IPS-15b (cell line): ENCODE measurements around the gene GPHA2.

Source experiments
- H3K27me3 ChIP-seq: one replicate; pipeline ENCODE4 v1.6.1; 2013; ENCODE audit warnings: low read length; ENCODE audit not compliant: control insufficient read depth, insufficient read depth
- H3K36me3 ChIP-seq: one replicate; pipeline ENCODE4 v1.6.1; 2013; ENCODE audit warnings: low read length; ENCODE audit not compliant: control insufficient read depth, insufficient read depth
- H3K4me1 ChIP-seq: one replicate; pipeline ENCODE4 v1.6.1; 2013; ENCODE audit warnings: mild to moderate bottlenecking, low read length; ENCODE audit not compliant: control insufficient read depth, insufficient read depth
- H3K4me3 ChIP-seq: one replicate; pipeline ENCODE4 v1.5.1; 2013; ENCODE audit warnings: low read depth, low read length
- H3K9ac ChIP-seq: one replicate; pipeline ENCODE4 v1.6.1; 2013; ENCODE audit warnings: low read depth, mild to moderate bottlenecking, low read length
- H3K9me3 ChIP-seq: one replicate; pipeline ENCODE4 v1.6.1; 2013; ENCODE audit warnings: mild to moderate bottlenecking, low read length; ENCODE audit not compliant: control insufficient read depth, insufficient read depth

Gene GPHA2

DNA sequence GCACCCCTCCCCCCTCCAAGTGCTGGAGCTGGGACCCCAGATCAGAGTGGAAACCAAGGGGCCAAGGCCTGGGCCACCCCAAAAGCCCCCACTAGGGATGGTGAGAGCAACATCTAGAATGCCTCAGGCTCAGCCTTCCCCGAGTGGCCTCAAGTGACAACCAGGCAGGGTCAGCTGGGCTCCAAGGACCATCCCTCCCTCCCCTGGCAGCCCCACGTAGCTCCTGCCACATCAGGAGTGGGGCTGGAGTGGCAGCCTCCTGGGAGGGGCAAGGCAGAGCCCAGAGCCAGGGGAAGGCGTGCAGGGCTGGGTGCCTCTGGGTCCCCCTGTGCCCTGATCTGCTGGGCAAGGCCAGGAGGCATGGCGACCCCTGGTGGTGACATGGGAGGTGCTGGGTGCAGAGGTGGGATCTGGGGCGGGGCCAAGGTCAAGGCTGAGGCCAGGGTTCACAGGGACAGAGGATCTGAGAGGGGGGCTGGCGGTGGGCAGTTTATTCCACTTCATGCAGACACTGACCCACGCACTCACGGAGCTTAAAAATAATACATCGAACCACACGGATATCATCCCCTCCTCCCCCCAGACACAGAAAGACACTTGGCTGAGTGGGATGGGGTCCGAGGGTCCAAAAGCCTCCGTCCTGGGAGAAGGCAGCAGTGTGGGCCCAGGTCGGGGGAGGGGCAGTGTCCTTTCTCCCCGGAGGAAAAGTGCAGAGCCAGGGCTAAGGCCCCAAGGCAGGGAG, 41.5 kb downstream of the GPHA2 start:
- H3K9ac ChIP-seq = no peak overlapping the region
- no peaks in the 10 kb centered on the region for H3K9me3 ChIP-seq
- no peaks in the 10 kb centered on the region for H3K4me1 ChIP-seq
- H3K4me3 ChIP-seq = no peak overlapping the region
- H3K27me3 ChIP-seq = no peaks in the 10 kb centered on the region
- peaks cover 19% of the 10 kb centered on the region for H3K36me3 ChIP-seq

DNA sequence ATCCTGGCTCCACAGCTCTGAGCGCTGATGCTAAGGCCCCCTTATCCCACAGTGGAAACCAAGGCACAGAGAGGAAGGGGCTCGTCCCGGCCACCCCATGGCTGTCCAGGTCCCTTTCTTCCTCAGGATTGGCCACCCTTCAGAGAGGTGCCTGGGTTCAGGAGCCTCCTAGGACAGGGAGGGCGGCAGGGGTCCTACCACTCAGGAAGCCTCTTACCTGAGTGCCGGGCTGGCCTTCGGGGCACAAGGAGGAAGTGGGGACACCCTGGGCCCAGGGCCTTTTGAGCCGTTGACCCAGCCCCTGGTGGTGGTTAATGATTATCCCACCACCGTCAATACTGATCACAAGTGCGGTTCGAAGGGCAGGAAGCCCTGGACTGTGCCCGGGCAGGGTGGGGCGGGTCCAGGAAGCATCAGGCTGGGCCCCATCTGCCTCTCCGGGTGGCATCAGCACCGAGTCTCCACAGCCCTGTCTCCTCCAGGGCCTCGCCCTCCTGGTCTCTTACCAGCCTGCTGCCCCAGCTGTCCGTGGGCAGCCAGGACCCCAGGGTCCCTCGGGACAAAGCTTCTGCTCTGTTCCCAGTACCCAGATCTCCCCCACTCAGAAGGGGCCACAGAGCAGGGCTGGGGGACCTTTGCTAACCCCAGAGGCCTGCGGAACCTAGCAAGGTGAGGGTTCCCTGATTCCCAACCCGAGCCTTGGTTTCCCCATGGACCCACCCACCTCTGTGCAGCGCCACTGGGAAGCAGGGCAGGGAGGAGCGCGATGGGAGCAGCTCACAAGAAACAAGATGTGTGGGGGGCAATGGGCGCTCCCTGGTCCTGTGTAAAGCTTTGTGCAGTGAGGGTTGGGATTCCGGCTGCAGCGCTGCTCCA, 42.3 kb downstream of the GPHA2 start:
- peaks cover 18% of the 10 kb centered on the region for H3K36me3 ChIP-seq
- H3K4me1 ChIP-seq = no peaks in the 10 kb centered on the region
- H3K9ac ChIP-seq = no peak overlapping the region

DNA sequence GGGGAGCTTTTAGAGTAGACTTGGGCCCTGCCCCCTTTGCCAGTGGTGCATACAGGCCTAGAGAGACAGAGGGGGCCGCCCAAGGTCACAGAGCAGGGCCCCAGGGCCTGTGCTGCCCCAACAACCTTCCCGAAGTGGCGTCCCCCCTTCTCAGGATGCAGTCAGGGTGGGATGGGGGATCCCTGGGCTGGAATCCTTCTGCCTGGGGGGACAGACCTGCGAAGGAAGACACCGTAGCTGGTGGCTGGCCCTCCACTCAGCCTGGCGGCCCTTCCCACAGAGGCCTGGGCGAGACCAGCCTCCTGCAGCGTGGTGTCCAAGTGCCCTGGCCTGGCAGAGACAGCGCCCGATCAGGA, 42.9 kb downstream of the GPHA2 start:
- no peak overlapping the region for H3K4me3 ChIP-seq
- H3K9ac ChIP-seq = no peak overlapping the region
- H3K27me3 ChIP-seq = no peaks in the 10 kb centered on the region
- H3K36me3 ChIP-seq = peaks cover 15% of the 10 kb centered on the region
- H3K4me1 ChIP-seq = no peaks in the 10 kb centered on the region
- no peaks in the 10 kb centered on the region for H3K9me3 ChIP-seq

More for the DNA sequence above, 42.3 kb downstream of the GPHA2 start:
- no peaks in the 10 kb centered on the region for H3K27me3 ChIP-seq
- H3K9me3 ChIP-seq = no peaks in the 10 kb centered on the region
- no peak overlapping the region for H3K4me3 ChIP-seq

DNA sequence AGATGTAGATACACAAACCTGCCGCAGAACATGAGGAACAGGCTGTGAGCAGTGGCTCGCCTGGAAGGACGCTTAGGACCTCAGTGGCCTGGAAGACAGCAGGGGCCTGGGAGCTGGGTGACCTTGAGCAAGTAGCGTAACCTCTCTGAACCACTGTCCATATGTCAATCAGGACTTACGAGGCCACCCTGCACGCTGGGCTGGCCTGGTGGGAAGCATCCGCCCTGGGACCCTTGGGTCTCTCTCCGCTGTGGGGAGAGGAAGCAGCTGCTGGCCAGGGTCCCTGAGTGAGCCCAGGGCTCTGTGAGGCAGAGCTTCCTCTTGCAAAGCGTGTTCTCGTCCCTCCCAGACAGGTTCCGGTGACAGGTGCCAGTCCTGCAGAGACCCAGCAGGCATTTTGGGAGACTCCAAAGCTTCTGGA, 43.3 kb downstream of the GPHA2 start:
- Histone ChIP-seq H3K9ac (no peak overlapping the region), H3K9me3 (no peaks in the 10 kb centered on the region), H3K27me3 (no peaks in the 10 kb centered on the region), H3K4me3 (no peak overlapping the region), H3K36me3 (peaks cover 11% of the 10 kb centered on the region), H3K4me1 (peaks cover 2% of the 10 kb centered on the region)

DNA sequence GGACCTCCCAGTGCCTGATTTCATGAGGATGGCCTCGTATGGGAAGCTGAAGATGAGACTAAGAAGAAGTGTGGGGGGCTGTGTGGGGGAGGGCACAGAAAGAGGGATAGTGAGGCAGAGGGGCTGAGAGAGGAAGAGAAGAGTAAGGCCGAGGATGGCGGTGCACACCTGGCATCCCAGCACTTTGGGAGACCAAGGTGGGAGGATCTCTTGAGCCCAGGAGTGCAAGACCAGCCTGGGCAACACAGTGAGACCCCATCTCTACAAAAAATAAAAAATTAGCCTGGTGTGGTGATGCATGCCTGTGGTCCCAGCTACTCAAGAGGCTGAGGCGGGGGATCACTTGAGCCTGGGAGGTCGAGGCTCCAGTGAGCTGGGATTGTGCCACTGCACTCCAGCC, 43.8 kb downstream of the GPHA2 start:
- Histone ChIP-seq H3K9ac (no peak overlapping the region), H3K4me3 (no peak overlapping the region), H3K27me3 (no peaks in the 10 kb centered on the region), H3K9me3 (no peaks in the 10 kb centered on the region), H3K4me1 (peaks cover 5% of the 10 kb centered on the region), H3K36me3 (peaks cover 7% of the 10 kb centered on the region)

DNA sequence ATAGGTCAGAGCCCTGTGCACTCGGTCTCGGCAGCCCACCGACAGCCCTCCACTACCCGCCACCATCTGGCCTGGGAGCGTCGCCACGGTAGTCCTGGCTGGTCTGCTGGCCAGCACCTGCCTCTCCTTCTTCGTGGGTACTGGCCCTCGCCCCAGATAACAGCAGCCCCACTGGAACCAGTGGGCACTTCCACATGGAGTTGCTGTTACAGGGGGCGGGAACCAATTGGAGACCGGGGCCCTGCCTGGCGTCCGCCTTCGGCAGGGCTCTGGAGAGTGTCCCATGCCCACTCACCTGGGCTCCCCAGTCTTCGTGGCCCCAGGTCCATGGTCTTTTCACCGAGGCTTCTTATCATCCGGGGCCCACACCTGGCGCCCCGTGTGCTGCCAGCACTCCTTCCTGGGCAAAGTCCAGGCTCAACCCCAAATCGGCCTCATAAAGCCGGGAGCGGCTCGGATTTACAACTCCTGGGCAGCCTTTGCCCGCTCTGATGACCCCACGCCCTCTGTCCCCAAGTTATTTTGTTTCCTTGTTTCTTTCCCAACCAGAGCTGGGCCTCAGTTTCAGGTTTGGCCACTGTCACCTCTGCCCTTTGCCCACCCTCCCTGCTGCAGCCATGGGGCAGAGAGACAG, 44.4 kb downstream of the GPHA2 start:
- Histone ChIP-seq H3K9ac (no peak overlapping the region), H3K9me3 (no peaks in the 10 kb centered on the region), H3K4me1 (peaks cover 5% of the 10 kb centered on the region), H3K4me3 (no peak overlapping the region), H3K36me3 (peaks cover 7% of the 10 kb centered on the region), H3K27me3 (no peaks in the 10 kb centered on the region)

DNA sequence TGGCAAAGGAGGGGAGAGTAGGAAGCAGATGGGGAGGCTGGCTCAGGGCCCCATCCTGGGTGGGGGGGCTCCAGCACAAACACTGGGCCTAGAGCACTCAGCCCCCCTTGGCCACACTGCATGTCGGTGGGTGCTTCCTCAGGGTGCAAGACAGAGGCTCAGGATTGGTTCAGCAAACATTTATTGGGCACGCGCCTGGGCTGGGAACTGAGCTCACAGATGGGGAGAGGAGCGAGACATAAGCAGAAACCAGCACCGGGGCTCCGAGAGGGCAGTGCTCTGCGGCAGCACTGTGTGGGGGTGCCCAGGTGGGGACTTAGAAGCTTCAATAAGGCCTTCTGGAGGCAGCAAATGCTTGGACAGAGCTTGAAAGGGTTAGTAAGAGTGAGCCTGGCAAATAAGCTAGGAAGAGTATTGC, 45.2 kb downstream of the GPHA2 start:
- Histone ChIP-seq H3K27me3 (no peaks in the 10 kb centered on the region), H3K9ac (no peak overlapping the region), H3K9me3 (no peaks in the 10 kb centered on the region), H3K4me1 (peaks cover 5% of the 10 kb centered on the region), H3K36me3 (peaks cover 3% of the 10 kb centered on the region), H3K4me3 (no peak overlapping the region)

DNA sequence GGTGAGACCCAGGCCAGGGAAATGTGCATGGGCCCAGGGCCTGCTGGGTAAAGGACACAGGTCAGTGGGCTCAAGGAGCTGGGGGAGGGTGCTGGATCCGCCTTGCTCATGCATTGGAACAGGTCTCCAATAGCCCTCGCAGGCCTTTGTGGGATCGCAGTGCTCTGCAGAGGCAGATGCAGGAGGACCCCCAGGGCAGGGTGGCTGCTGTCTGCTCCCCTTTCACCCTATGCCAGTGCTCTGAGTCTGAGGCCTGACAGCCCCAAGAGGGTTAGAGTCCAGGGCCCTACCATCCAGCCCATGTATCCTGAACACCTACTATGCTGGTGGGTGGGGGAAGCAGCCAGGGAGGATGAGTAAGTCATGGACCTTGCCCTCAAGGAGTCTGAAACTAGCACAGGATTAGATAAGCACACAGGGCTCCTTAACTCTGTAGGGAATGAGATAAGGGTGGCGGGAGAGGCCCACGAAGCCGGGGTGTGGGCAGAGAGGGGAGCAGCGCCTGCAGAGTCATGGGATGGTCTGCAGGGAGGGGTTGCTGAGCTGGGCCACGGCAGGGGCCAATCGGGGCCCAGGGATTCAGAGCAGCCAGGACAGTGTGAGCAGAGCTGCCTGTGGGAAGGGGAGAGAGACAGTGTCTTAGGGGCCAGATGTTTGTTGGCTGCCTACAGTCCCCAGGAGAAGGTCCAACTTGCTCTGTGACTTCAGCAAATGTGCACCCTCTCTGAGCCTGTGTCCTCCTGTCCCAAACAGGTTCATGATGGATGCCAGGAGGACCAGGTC, 46.8 kb downstream of the GPHA2 start:
- Histone ChIP-seq H3K9ac (no peak overlapping the region), H3K36me3 (no peaks in the 10 kb centered on the region), H3K27me3 (no peaks in the 10 kb centered on the region), H3K4me3 (no peak overlapping the region), H3K9me3 (no peaks in the 10 kb centered on the region), H3K4me1 (peaks cover 5% of the 10 kb centered on the region)

DNA sequence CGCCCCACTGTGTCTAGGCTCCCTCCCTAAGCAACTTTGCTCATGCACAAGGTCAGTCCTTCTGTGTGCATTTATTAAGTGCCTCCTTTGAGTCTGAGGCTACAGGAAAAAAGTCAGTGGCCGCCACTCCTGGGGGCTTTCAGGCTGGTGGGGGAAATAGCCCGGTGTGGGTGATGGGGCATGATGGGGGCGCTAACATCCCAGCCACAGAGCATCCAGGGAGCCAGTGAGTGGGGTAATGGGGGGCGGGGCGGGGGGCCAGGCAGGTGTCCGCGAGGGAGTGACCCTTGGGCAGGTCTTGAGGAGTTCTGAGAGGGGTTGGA, 47.3 kb downstream of the GPHA2 start:
- Histone ChIP-seq H3K4me1 (peaks cover 5% of the 10 kb centered on the region), H3K27me3 (no peaks in the 10 kb centered on the region), H3K9me3 (no peaks in the 10 kb centered on the region), H3K9ac (peak overlapping the region; percentile 16), H3K4me3 (peak overlapping the region; percentile 52), H3K36me3 (no peaks in the 10 kb centered on the region)

DNA sequence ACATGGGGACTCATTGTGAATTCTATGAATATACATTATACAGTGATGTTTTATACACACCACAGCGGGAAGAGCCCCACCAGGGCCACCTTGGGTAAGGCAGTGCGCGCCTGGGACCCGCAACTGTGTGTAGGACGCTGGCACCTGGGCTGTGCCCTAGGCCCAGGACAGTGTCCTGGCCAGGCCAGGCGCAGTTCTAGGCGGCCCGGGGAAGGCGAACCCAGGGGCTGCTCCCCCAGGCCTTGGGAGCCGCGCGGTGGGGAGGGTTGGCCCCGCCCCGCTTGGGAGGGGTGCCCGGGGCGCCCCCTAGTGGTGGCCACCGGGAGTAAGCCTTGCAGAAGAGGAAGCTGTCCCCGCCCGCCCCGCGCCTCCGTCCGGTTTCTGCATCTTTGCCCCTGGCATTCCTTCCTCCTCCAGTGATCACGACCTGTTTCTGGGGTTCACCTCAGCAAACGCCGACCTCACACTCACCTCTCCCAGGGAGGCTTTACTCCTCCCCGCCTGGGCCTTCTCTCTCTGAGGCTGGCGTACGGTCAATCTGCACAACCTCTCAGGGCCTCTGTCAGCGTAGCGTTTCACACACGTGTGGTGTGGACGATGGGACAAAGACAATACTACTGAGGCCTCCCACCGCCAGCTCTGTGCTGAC, 47.8 kb downstream of the GPHA2 start:
- Histone ChIP-seq H3K9ac (peak overlapping the region; percentile 16), H3K36me3 (no peaks in the 10 kb centered on the region), H3K9me3 (no peaks in the 10 kb centered on the region), H3K27me3 (no peaks in the 10 kb centered on the region), H3K4me3 (peak overlapping the region; percentile 52), H3K4me1 (peaks cover 5% of the 10 kb centered on the region)

DNA sequence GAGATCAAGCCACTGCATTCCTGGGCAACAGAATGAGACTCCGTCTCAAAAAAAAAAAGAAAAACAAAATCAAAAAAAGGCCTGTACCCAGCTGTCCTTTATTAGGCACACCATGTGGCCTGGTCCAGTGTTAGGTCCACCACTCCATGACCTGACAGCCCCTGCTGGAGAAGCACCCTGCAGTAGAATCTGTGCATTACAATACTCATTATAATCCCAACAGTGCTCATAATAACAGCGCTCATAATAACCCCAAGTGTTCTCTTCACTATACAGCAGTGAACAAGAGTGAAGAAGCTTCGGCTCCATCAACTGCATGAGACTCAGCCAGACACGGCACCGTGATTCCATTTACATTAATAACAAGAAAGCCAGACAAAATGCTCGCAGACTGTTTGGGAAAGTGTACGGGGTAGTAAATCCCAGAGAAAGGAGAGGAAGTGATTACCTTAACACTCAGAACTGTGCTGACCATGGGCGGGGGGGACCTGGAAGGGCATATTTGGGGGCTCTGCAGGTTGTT, 48.4 kb downstream of the GPHA2 start:
- Histone ChIP-seq H3K4me1 (peaks cover 5% of the 10 kb centered on the region), H3K9ac (no peak overlapping the region), H3K9me3 (no peaks in the 10 kb centered on the region), H3K4me3 (no peak overlapping the region), H3K27me3 (no peaks in the 10 kb centered on the region), H3K36me3 (no peaks in the 10 kb centered on the region)
